Central memory CD8-positive, alpha-beta T cell (primary cell): ENCODE results near the gene SVIL.
"Not testable (repeated sequence)": the region's sequence is repeated elsewhere in the genome, so short reads cannot be mapped to it uniquely, and the experiment has no call there.

Experiments
- ATAC-seq: fragments of 150-1000 bp; cut with Tn5 transposase; replicated peaks from 2 replicates; pipeline ENCODE4 v1.10.0; 2022; ENCODE audit warnings: mild to moderate bottlenecking, moderate FRiP score, moderate number of reproducible peaks; ENCODE audit not compliant: poor library complexity, severe bottlenecking; ENCODE audit errors: extremely low read depth
- DNase-seq, 2 donors: peaks; one replicate each; pipeline ENCODE4 v3.0.0; 2021; ENCODE audit warnings: low spot score in 2 of 2
- H3K27ac Mint-ChIP-seq: one replicate; pipeline ENCODE4 v1.8.0; 2022; ENCODE audit warnings: low read depth, mild to moderate bottlenecking, moderate library complexity, mixed read lengths
- H3K27me3 Mint-ChIP-seq: one replicate; pipeline ENCODE4 v1.8.0; 2022; ENCODE audit warnings: mixed read lengths
- H3K36me3 Mint-ChIP-seq: one replicate; pipeline ENCODE4 v1.8.0; 2022; ENCODE audit warnings: mild to moderate bottlenecking, moderate library complexity, mixed read lengths; ENCODE audit not compliant: insufficient read depth
- H3K4me1 Mint-ChIP-seq: one replicate; pipeline ENCODE4 v1.8.0; 2022; ENCODE audit warnings: mixed read lengths
- H3K4me3 Mint-ChIP-seq: one replicate; pipeline ENCODE4 v1.8.0; 2022; ENCODE audit warnings: mild to moderate bottlenecking, moderate library complexity, mixed read lengths
- H3K9me3 Mint-ChIP-seq: one replicate; pipeline ENCODE4 v1.8.0; 2022; ENCODE audit warnings: mixed read lengths

The SVIL gene

DNA sequence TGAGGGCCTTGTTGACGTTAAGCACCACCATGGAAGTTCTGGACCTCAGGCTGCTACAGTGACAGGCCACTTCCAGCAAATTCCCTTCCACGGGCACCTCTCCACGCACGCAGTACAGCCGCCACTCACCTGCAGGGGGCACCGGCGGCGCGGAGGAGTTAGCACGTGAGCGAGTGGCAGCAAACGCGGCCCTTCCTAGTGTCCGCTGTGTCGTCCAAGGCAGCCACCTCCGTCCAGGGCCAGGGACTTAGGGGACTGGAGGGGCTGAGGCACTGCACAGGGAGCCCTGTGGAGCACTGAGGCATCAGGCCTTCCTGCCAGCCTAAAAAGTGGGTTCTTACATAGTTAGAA, 164.4 kb downstream of the SVIL start:
- Mint-ChIP-seq H3K27ac (peak overlapping the region; percentile 25), H3K36me3 (peaks cover 26% of the 10 kb centered on the region), H3K4me3 (no peak overlapping the region), H3K27me3 (no peaks in the 10 kb centered on the region), H3K9me3 (no peaks in the 10 kb centered on the region), H3K4me1 (peaks cover 3% of the 10 kb centered on the region)
- ATAC-seq (no peak), DNase-seq (no peak)

DNA sequence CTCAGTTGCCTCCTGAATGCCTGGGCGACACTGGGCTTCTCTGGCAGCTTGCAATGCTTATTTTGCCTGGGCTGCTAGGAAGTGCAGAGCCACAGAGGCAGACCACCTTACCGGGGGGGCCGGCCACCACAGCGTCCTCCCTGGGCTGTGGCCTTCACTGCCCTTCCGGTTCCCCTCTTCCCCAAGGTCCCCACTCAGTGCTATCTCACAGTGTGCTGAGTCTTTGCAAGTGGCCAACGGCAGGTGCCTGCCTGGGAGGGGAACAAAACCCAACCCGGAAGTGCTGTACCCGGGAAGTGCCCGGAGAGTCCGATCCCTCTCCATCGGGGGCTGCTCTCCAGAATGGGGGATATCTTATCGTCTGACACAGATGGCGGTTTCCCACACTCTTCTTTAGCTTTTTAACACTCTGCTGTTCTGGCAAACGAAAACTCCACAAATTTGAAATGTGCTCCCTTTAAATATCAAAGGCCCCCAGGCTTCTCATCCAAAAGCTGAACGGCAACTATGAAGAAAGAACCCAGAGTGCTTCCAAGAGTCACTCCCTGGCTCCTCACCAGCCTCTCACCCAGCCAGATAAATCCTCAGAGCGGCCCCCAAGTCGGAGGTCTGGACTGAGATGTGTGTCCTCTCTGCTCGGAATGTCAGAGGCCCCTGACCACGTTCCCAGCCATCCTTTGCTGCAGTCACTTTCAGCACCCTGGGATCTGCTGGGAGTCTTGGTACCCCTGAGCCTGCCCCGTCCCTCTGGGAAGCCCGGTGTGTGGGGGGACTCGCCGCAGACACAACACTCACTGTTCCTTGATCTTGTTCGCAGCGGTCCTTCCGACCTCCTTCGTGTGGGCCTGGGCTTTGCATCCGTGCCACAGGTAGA, 165.1 kb downstream of the SVIL start:
- ATAC-seq, result no peak
- Mint-ChIP-seq H3K4me1 (no peaks in the 10 kb centered on the region), H3K27ac (peak overlapping the region; percentile 25)

DNA sequence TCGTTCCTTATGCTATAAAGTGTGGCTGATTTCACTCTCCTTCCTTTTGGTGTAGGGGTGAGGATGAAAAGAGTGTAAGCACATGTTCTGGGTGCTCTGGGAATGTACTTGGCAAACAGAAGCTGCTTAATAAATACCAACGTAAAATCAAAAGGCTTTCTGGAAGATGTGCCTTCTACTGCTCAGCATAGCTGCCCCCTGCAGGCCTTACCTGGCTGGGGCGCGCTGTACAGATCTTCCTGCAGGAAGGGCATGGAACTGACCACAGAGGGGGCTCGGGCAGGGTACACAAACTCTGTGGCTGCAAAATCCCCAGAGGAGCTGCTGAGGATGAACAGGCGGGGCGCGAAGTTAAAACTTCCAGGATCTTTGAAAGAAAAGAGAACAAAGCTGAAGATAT, 169.4 kb downstream of the SVIL start:
- Mint-ChIP-seq H3K4me1 (no peaks in the 10 kb centered on the region), H3K27me3 (no peaks in the 10 kb centered on the region), H3K4me3 (no peak overlapping the region), H3K9me3 (peaks cover 5% of the 10 kb centered on the region), H3K27ac (no peak overlapping the region), H3K36me3 (peaks cover 40% of the 10 kb centered on the region)
- ATAC-seq (no peak), DNase-seq (no peak)

More for the DNA sequence above, 165.1 kb downstream of the SVIL start:
- Mint-ChIP-seq H3K9me3 (no peaks in the 10 kb centered on the region), H3K27me3 (no peaks in the 10 kb centered on the region), H3K4me3 (no peak overlapping the region), H3K36me3 (peaks cover 26% of the 10 kb centered on the region)
- no peak for DNase-seq

DNA sequence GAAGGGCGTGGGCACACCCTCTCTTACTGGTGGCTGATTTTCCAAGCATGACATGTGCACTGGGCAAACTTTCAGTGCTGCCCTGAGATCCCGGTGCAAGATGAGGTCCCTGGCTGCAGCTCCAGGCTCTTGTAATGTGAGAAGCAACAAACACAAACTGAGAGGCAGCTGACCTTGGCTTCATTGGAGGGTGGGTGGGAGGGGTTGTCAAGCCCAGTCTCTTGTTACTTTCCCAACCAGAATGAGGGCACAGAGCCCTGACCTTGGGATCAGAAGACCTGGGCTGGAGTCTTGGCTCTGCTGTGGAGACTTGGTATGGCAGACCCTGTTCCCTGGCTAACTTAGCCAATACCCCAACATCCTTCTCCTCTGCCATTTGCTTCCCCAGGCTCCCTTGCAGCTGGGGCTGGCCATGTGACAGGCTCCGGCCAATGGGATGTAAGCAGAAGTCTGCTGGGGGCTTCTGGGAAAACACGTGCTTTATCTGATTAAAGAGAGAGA, 170.1 kb downstream of the SVIL start:
- H3K4me3 Mint-ChIP-seq, H3K27me3 Mint-ChIP-seq, ATAC-seq, H3K9me3 Mint-ChIP-seq, H3K27ac Mint-ChIP-seq, DNase-seq, H3K4me1 Mint-ChIP-seq: not testable (repeated sequence)
- peaks cover 39% of the 10 kb centered on the region for H3K36me3 Mint-ChIP-seq

DNA sequence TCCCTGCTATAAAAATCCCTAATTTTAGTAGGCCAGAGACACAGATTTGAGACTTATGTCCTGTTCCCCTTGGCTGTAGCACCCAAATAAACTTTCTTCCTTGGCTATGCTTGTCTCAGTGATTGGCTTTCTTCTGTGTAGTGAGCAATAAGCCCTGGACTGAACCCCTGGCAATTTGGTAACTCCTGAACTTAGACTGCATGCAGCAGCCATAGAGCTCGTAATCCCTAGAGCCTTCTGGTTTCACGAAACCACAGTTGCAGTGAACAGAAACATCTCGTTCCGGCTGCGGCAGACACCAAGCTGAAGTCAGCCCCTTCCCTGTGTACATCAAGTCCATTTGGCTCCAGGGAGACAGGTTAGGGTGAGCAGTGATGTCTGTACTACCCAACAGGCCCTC, 173.7 kb downstream of the SVIL start:
- no peak overlapping the region for H3K4me3 Mint-ChIP-seq
- DNase-seq, result no peak
- ATAC-seq, result no peak
- peaks cover 34% of the 10 kb centered on the region for H3K36me3 Mint-ChIP-seq
- H3K4me1 Mint-ChIP-seq, result no peaks in the 10 kb centered on the region
- peaks cover 5% of the 10 kb centered on the region for H3K9me3 Mint-ChIP-seq
- H3K27me3 Mint-ChIP-seq, result no peaks in the 10 kb centered on the region
- H3K27ac Mint-ChIP-seq, result no peak overlapping the region

DNA sequence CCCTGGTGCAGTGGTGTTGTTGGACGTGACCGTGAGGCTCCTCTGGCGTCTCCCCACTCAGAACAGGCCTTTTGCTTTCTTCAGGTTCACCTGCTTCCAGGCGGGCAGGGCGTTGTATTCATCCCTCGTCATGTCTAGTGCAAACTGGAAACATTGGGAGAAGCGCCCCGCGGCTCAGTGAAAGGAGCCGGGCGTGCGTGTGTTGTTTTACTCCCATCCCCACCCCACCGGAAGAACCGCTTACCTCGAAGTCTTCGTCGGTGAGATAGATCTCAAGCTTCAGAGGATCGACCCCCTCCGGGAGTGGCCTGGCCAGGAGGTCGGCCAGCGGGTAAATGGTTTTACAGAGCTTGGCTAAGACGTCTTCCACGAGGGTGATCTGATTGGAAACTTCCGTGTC, 176.6 kb downstream of the SVIL start:
- not testable (repeated sequence) for H3K27ac Mint-ChIP-seq, H3K4me3 Mint-ChIP-seq, H3K4me1 Mint-ChIP-seq, ATAC-seq, H3K27me3 Mint-ChIP-seq, DNase-seq, H3K9me3 Mint-ChIP-seq
- peaks cover 26% of the 10 kb centered on the region for H3K36me3 Mint-ChIP-seq

DNA sequence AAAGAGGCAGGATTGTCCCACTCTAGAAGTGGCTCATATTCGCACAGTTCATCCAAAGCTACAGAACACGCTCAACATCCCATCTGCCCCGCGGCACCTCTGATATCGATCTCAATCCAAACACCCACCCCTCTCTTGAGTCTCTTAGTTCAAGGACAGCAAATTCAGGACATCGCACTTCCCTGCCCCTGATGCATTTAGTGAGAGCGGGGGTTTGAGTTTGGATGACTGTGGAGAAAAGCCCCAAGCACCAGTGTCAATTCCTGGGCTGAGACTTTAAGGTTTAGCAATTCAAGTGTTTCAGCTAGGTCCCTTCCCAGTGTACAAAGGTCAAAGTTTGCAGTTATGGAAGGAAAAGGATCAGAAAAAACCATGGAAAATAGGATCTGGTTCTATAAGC, 179.7 kb downstream of the SVIL start:
- Mint-ChIP-seq H3K4me1 (no peaks in the 10 kb centered on the region), H3K27ac (no peak overlapping the region), H3K36me3 (peaks cover 14% of the 10 kb centered on the region), H3K9me3 (no peaks in the 10 kb centered on the region), H3K4me3 (no peak overlapping the region), H3K27me3 (no peaks in the 10 kb centered on the region)
- DNase-seq, result no peak
- ATAC-seq, result no peak

DNA sequence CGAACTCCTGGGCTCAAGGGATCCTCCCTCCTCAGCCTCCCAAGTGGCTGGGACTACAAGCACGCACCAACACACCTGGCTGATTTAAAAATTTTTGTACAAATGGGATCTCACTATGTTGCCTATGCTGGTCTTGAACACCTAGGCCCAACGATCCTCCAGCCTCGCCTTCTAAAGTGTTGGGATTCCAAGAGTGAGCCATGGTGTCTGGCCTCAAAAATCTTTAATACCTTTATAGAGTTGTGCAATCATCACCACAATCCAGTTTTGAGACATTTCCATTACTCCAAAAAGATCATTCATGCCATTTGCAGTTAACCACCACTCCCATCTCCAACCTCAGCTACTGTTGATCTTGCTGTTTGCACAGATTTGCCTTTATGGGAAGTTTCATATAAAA, 180.5 kb downstream of the SVIL start:
- H3K4me1 Mint-ChIP-seq, result no peaks in the 10 kb centered on the region
- H3K27me3 Mint-ChIP-seq, result no peaks in the 10 kb centered on the region
- no peak overlapping the region for H3K27ac Mint-ChIP-seq
- H3K4me3 Mint-ChIP-seq, result no peak overlapping the region
- no peaks in the 10 kb centered on the region for H3K9me3 Mint-ChIP-seq
- no peak for ATAC-seq
- DNase-seq, result no peak
- peaks cover 9% of the 10 kb centered on the region for H3K36me3 Mint-ChIP-seq

DNA sequence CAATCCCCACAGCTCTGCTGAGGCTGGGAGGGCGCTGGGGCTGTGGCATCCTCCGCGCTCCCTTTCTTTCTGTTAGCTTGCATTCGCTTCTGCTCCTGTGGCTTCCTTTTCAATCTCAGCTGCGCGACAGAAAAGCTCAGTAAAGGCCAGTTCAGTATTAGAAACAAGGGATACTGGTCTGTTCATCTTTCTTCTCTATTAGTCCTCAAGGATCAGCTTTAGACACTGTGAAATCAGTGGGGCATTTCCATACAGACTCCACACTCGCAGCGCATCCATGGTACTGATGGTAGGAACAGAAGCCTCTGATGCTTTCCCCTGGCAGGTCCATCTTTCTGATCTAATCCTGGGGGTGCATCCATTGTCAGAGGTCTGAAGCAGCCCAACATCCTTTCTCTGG, 182.2 kb downstream of the SVIL start:
- H3K27me3 Mint-ChIP-seq, result no peaks in the 10 kb centered on the region
- no peaks in the 10 kb centered on the region for H3K9me3 Mint-ChIP-seq
- no peaks in the 10 kb centered on the region for H3K4me1 Mint-ChIP-seq
- peaks cover 2% of the 10 kb centered on the region for H3K36me3 Mint-ChIP-seq
- no peak overlapping the region for H3K4me3 Mint-ChIP-seq
- no peak overlapping the region for H3K27ac Mint-ChIP-seq
- ATAC-seq (no peak), DNase-seq (no peak)

DNA sequence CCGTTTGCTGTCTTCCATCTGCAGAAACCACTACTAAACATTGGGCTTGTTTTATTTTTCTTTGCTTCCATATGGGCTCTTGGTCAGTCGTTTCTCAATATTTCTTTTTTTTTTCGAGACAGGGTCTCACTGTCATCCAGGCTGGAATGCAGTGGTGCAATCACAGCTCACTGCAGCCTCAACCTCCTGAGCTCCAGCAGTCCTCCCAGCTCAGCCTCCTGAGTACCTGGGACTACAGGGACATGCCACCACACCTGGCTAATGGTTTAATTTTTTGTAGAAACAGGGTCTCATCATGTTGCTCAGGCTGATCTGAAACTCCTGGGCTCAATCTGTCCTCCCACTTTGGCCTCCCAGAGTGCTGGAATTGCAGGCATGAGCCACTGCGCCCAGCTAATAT, 182.8 kb downstream of the SVIL start:
- H3K36me3 Mint-ChIP-seq, result peaks cover 2% of the 10 kb centered on the region
- no peak for DNase-seq
- H3K27ac Mint-ChIP-seq, result no peak overlapping the region

DNA sequence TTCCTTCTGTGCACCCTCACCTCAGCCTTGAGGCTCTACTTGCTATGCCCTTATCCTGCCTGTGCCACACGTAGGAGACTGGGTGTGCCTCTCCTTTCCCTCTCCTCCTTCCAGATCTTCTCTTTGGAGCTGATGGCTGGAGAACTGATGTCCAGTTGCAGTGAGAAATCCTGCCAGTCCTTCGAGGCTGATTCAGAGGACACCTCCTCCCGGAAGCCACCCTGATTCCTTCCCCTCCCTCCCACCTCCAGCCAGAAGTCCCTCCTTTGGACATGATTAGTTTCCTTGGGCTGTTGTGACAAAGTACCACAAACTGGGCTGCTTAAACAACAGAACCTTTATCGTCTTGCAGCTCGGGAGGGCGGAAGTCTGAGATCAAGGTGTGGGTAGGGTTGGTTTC, 184.4 kb downstream of the SVIL start:
- H3K27me3 Mint-ChIP-seq, result no peaks in the 10 kb centered on the region
- DNase-seq (no peak), ATAC-seq (no peak)
- H3K4me3 Mint-ChIP-seq, result no peak overlapping the region
- no peaks in the 10 kb centered on the region for H3K9me3 Mint-ChIP-seq
- no peak overlapping the region for H3K27ac Mint-ChIP-seq
- no peaks in the 10 kb centered on the region for H3K4me1 Mint-ChIP-seq
- H3K36me3 Mint-ChIP-seq, result peaks cover 2% of the 10 kb centered on the region

More for the DNA sequence above, 182.8 kb downstream of the SVIL start:
- no peaks in the 10 kb centered on the region for H3K4me1 Mint-ChIP-seq
- H3K9me3 Mint-ChIP-seq, result no peaks in the 10 kb centered on the region
- no peak overlapping the region for H3K4me3 Mint-ChIP-seq
- H3K27me3 Mint-ChIP-seq, result no peaks in the 10 kb centered on the region
- no peak for ATAC-seq

DNA sequence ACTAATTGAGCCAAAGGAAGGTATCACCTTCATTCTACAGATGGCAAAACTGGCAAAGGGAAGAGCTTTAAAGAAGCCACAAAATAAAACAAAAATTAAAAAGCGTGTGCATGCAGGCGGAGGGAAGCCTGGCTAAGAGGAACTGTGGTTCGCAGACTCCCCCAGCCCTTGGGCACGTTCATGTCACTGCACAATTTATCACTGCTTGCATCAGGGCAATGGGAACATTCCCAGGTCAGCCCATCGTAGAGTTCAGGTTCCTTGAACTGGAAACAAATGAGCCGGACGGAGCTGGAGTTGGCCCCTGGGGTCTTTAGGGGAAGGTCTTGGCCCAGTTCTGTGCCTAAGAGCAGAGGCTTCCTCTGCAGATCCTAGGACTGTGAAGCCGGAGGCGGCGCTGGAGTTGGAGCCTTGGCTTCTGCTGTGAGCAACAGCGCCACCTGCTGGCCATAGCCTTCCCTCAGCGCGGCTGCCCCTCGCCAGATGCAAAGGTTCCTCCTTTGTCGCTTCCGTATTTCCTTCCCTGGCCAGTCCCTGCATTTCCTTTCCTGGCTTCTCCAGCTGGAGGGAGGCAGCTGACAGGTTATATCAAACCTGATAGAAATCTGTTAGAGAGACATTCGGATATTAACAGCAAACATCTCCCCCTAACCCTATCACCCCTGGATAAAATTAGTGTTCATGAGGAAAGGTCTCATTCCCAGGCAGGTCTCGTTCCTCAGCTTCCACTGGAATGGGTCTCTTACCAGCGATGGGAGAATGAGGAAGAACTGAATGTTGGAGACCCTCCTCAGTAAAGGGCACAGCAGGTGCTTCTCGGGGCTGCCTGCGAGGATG, 185.8 kb downstream of the SVIL start:
- not testable (repeated sequence) for H3K27ac Mint-ChIP-seq, H3K4me3 Mint-ChIP-seq, H3K9me3 Mint-ChIP-seq

DNA sequence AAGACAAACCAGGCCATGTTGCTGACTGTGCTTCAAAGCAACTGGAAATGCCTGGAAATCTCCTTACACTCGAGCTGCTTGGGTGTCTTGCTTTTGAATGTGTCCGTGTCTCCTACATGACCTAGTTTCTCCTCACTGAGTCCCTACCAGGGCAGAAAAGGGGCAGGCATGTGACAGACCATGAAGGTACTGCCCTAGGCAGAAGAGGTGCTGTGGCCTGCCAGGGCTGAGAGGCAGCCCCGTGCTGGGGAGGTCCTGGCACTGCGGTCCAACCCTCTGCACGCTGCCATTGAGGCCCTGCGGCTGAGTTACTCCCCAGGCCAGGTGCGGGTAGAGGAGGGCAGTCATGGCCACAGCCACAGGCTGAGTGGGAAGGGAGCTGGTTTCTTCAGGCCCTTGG, 186.6 kb downstream of the SVIL start:
- Mint-ChIP-seq H3K9me3 (no peaks in the 10 kb centered on the region), H3K36me3 (peaks cover 4% of the 10 kb centered on the region), H3K4me3 (no peak overlapping the region), H3K27ac (no peak overlapping the region), H3K27me3 (no peaks in the 10 kb centered on the region), H3K4me1 (no peaks in the 10 kb centered on the region)
- no peak for ATAC-seq
- DNase-seq, result no peak

More for the DNA sequence above, 185.8 kb downstream of the SVIL start:
- not testable (repeated sequence) for H3K4me1 Mint-ChIP-seq, H3K36me3 Mint-ChIP-seq, H3K27me3 Mint-ChIP-seq
- ATAC-seq (peak; percentile 84), DNase-seq (peak; percentile 43 to 75)
